ENCODE data around the gene AJAP1. TPM values are rescaled to one million over a fixed set of nuclear protein-coding genes. Genes with fewer than 3 reads are reported as not detected.

Gene AJAP1
- total RNA-seq, 1 experiment from 2014 or later, result not detected

DNA sequence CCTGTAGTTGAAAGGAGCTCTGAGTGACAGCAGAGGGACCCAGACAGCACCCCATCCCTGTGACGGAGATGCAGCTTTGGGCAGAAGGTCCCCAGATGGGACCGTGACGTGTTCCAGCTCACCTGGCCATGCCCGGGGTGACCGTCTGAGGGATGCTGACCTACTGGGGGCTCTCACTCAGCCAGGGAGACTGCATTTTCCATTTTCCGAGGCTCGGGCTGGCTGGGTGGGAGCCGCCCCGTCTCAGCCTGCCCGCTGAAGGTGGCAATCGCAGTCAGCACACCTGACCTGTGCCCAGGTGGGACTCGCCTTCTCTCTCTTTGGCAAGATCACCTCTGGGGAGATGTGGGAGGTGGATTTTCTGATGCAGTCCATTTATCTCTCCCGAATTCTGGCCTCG, 127.2 kb downstream of the AJAP1 start:
- H2AFZ ChIP-seq, result no peak overlapping the region
- no peak overlapping the region for H3K4me2 ChIP-seq
- ChIA-PET POLR2A (ENCODE audit: unreplicated experiment) (no interaction called here), CTCF (no interaction called here)
- H4K20me1 ChIP-seq (ENCODE audit: insufficient read depth), result no peaks in the 10 kb centered on the region
- DNase-seq, result no peak
- no peaks in the 10 kb centered on the region for H3K9me2 ChIP-seq (ENCODE audit: insufficient read depth)
- no peak overlapping the region for H3K4me3 ChIP-seq
- H3K9me3 ChIP-seq (ENCODE audit: insufficient read depth, low read depth), result no peaks in the 10 kb centered on the region
- no peak overlapping the region for H3K27ac ChIP-seq
- H3K36me3 ChIP-seq (ENCODE audit: low read depth), result no peaks in the 10 kb centered on the region
- intact Hi-C loops (cut with micrococcal nuclease; ENCODE audit: unreplicated experiment), result no loop called here
- no peak for TF ChIP-seq EZH2 (IDR thresholded peaks at IDR 0.05; ENCODE audit: low read depth)
- TF ChIP-seq, protein P1, sequence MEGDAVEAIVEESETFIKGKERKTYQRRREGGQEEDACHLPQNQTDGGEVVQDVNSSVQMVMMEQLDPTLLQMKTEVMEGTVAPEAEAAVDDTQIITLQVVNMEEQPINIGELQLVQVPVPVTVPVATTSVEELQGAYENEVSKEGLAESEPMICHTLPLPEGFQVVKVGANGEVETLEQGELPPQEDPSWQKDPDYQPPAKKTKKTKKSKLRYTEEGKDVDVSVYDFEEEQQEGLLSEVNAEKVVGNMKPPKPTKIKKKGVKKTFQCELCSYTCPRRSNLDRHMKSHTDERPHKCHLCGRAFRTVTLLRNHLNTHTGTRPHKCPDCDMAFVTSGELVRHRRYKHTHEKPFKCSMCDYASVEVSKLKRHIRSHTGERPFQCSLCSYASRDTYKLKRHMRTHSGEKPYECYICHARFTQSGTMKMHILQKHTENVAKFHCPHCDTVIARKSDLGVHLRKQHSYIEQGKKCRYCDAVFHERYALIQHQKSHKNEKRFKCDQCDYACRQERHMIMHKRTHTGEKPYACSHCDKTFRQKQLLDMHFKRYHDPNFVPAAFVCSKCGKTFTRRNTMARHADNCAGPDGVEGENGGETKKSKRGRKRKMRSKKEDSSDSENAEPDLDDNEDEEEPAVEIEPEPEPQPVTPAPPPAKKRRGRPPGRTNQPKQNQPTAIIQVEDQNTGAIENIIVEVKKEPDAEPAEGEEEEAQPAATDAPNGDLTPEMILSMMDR (conservative IDR thresholded peaks at IDR 0.05), result no peak
- peaks cover 55% of the 10 kb centered on the region for H3K27me3 ChIP-seq (ENCODE audit: insufficient read depth, low read depth)
- H3K4me1 ChIP-seq (replicated peaks; ENCODE audit: insufficient read depth), result no peaks in the 10 kb centered on the region
- H3F3A ChIP-seq (ENCODE audit: insufficient read depth, low read depth), result no peaks in the 10 kb centered on the region
- BruUV-seq (replicated peaks), result no TSS peak
- H3K79me2 ChIP-seq (ENCODE audit: low read depth), result no peaks in the 10 kb centered on the region

DNA sequence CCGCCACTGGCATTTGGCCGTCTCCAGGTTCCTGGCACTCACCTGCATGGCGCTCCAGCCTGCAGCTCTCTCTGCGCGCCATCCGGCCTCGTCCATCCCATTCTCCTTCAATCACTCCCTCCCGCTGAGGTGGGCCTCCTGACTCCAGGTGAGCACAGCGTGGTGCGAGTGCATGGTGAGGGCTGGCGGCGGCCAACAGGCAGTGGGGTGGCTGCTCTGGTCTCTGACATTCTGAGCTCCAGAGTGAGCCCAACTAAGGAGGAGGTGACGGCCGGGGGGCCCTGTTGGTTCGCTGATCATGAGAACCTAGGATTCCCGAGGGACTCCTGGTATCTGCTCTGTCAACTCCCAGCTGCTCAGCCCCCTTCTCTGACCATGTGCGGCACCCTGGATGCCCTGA, 130.4 kb downstream of the AJAP1 start:
- Histone ChIP-seq H3K9me2 (ENCODE audit: insufficient read depth) (no peaks in the 10 kb centered on the region), H3F3A (ENCODE audit: insufficient read depth, low read depth) (no peaks in the 10 kb centered on the region), H3K4me2 (no peak overlapping the region), H3K36me3 (ENCODE audit: low read depth) (no peaks in the 10 kb centered on the region), H3K27ac (no peak overlapping the region), H2AFZ (no peak overlapping the region), H3K4me1 (replicated peaks; ENCODE audit: insufficient read depth) (no peaks in the 10 kb centered on the region), H3K4me3 (no peak overlapping the region), H3K9me3 (ENCODE audit: insufficient read depth, low read depth) (no peaks in the 10 kb centered on the region), H3K27me3 (ENCODE audit: insufficient read depth, low read depth) (peaks cover 55% of the 10 kb centered on the region), H4K20me1 (ENCODE audit: insufficient read depth) (no peaks in the 10 kb centered on the region), H3K79me2 (ENCODE audit: low read depth) (no peaks in the 10 kb centered on the region)
- POLR2A ChIA-PET (ENCODE audit: unreplicated experiment), result no interaction called here
- CTCF ChIA-PET, result no interaction called here
- BruUV-seq (replicated peaks), result no TSS peak
- intact Hi-C loops (cut with micrococcal nuclease; ENCODE audit: unreplicated experiment), result no loop called here
- TF ChIP-seq EZH2 (IDR thresholded peaks at IDR 0.05; ENCODE audit: low read depth), result no peak
- TF ChIP-seq, protein P1 (conservative IDR thresholded peaks at IDR 0.05), result no peak
- no peak for DNase-seq

DNA sequence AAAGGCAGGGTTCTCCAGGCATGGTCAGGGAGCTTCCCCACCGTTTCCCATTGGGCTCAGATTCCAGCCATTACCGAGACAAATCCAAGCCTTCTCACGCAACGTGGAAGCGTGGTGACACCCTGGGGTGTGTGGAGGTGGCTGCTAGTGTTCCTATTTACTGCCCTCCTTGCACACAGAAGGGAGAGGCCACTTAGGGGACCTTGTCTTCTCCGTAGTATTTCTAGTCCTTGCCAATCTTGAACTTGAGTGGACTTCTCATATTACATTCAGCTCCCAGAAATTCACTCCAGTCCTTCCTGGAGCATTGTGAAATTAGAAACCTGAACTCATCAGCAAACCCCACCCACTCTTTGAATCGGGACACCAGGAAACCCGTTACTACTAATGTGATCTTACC, 131.6 kb downstream of the AJAP1 start:
- intact Hi-C loops (cut with micrococcal nuclease; ENCODE audit: unreplicated experiment), result no loop called here
- no TSS peak for BruUV-seq (replicated peaks)
- no peaks in the 10 kb centered on the region for H3K9me2 ChIP-seq (ENCODE audit: insufficient read depth)
- H3K27ac ChIP-seq, result no peak overlapping the region
- H2AFZ ChIP-seq, result no peak overlapping the region
- peaks cover 60% of the 10 kb centered on the region for H3K27me3 ChIP-seq (ENCODE audit: insufficient read depth, low read depth)
- H3K36me3 ChIP-seq (ENCODE audit: low read depth), result no peaks in the 10 kb centered on the region
- no peak for DNase-seq
- POLR2A ChIA-PET (ENCODE audit: unreplicated experiment), result no interaction called here
- H4K20me1 ChIP-seq (ENCODE audit: insufficient read depth), result no peaks in the 10 kb centered on the region
- no peak overlapping the region for H3K4me3 ChIP-seq
- no peaks in the 10 kb centered on the region for H3F3A ChIP-seq (ENCODE audit: insufficient read depth, low read depth)
- no peaks in the 10 kb centered on the region for H3K9me3 ChIP-seq (ENCODE audit: insufficient read depth, low read depth)
- TF ChIP-seq, protein P1 (conservative IDR thresholded peaks at IDR 0.05), result no peak
- TF ChIP-seq EZH2 (IDR thresholded peaks at IDR 0.05; ENCODE audit: low read depth), result no peak
- H3K79me2 ChIP-seq (ENCODE audit: low read depth), result no peaks in the 10 kb centered on the region
- no peak overlapping the region for H3K4me2 ChIP-seq
- H3K4me1 ChIP-seq (replicated peaks; ENCODE audit: insufficient read depth), result no peaks in the 10 kb centered on the region
- CTCF ChIA-PET, result no interaction called here
